ENCODE results near the gene BCL2.
"Not testable (repeated sequence)": the region's sequence is repeated elsewhere in the genome, so short reads cannot be mapped to it uniquely, and the experiment has no call there.

DNA sequence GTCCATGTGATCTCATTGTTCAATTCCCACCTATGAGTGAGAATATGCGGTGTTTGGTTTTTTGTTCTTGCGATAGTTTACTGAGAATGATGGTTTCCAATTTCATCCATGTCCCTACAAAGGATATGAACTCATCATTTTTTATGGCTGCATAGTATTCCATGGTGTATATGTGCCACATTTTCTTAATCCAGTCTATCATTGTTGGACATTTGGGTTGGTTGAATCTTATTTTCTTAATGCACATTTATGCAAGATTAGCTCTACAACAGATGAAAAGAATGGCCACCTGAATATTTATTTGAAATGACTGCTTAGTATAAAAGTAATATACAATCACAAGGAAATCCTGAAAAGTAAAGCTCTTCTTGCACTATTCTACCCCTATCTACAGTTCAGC is 43.9 kb upstream of the BCL2 start:
- TF ChIP-seq POLR2A (IDR thresholded peaks at IDR 0.05): not testable (repeated sequence)
- TF ChIP-seq, protein P1, sequence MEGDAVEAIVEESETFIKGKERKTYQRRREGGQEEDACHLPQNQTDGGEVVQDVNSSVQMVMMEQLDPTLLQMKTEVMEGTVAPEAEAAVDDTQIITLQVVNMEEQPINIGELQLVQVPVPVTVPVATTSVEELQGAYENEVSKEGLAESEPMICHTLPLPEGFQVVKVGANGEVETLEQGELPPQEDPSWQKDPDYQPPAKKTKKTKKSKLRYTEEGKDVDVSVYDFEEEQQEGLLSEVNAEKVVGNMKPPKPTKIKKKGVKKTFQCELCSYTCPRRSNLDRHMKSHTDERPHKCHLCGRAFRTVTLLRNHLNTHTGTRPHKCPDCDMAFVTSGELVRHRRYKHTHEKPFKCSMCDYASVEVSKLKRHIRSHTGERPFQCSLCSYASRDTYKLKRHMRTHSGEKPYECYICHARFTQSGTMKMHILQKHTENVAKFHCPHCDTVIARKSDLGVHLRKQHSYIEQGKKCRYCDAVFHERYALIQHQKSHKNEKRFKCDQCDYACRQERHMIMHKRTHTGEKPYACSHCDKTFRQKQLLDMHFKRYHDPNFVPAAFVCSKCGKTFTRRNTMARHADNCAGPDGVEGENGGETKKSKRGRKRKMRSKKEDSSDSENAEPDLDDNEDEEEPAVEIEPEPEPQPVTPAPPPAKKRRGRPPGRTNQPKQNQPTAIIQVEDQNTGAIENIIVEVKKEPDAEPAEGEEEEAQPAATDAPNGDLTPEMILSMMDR (IDR thresholded peaks at IDR 0.05): not testable (repeated sequence)
